SIG-M5 (cell line): ENCODE data around the gene HERC2.

Source experiments
- DNase-seq: peaks from one replicate; lab custom pipeline; 2025; lab: John Stamatoyannopoulos, UW

HERC2 gene

DNA sequence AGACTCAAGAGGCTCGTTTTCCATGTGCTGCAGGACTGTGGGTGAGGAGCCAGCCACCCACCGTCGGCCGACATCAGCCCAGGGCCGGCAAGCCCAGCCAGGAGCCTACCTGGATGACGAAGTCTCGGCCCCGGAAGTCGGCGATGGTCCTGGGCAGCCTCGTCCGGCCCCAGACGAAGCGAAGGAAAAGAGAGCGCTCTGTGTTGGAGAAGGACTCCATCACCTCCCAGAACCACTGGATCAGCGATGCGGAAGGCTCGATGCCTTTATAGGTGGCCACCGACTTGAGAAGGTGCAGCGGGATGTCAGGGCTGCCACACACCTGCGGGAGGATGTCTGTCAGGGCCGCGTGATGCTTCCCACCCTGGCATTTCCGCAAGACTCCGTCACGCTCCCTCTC is 209.0 kb downstream of the HERC2 start:
- no peak for DNase-seq

DNA sequence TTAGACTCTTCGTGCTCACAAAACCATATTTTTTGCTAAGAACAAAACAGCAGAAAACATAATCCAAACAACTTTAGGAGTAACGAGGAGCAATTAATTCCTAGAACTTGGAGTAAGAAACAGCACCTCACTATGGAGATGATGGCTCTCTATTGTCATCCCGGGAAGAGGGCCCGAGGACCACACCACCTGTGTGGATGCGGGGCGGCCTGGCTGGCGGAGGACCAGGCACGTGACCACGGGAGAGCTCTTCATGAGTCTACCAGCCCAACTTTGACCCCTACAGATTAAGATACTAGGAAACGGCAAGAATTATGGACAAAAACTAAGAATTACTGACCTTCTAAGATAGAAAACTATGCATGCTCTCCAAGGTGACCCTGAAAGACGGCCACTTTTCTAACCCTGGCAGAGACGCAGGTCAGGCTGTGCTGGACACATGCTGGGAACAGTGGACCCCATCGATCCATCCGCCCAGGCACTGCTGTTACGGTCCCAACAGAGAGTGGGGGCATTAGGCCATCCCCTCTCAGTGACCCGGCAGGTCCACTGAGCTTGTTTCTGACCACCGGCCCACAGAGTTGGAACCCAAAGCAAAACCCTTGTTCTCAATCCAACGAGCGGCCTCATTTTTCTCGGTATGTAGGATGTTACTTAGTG is 209.7 kb downstream of the HERC2 start:
- no peak for DNase-seq

DNA sequence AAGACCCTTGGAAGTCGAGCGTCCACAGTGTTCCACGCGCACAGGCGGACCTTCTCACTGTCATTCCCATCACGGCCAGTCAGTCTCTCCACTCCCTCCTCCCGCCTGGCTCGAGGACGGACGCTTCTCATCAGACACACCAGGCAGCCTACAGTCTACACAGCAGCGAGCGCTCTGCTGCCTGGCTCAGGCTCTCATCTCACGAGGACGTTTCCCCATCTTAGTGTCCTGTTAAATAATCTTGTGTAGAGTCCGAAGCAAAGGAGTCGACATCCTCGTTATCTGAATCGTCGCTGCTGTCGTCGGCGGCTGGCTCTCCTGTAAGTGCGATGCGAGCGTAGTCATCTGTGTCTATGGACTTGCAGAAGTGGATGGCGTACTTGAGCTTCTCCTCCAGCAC is 210.4 kb downstream of the HERC2 start:
- no peak for DNase-seq

DNA sequence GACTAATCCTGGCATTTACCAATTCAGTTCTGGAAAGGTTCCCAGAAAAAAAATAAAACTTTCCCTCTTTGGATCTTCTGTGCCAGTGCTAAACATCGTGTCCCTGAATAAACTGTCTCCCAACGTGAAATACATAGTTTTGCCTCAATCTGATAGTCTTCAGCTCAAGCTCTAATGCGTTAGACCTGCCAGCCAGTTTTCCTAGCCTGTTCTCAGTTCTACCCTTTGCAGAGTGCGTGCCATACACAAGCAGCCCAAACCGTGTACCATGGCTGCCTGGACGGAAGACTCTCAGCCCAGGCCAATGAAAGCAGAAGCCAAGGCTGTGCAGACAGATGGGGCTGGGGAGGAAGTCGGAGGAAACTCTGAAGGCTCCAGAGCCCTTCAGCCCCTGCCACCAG is 211.5 kb downstream of the HERC2 start:
- DNase-seq, result no peak

DNA sequence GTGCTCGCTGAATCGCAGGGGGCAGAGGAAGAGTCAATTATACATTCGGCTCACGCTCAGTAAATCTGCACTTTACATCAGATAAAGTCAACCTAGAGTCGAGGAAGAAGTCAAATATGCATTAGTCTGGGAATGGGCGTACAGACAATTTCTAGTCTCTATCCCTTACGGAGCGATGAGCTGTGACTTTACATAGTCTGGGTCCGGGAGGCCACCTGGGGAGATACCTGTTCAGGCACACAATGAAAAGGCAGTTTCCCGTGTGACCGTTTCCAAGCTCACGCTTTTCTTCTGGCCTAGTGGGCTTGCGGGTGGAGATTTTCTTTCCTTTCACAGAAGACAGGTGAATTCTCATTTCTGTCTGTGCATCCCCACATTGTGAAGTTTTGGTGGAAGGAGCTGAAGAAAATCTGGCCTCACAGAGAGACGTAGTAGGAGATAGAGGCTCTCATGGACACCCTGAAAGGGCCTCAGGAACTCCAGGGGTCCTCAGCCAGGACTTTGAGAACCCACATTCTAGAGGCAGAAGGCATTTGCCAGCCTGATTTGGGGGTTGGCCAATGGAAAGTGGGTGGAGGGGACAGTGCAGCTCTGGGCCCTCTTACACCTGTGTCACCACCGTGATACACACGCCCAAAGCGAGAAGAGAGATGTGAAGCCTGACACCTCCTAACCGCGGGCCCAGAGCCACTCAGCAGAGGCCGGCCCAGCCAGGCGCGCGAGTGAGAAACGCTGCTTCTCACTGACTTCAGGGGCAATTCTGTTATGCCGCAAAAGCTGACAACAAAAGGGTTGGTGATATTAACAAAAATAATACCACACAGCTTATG is 212.1 kb downstream of the HERC2 start:
- no peak for DNase-seq

DNA sequence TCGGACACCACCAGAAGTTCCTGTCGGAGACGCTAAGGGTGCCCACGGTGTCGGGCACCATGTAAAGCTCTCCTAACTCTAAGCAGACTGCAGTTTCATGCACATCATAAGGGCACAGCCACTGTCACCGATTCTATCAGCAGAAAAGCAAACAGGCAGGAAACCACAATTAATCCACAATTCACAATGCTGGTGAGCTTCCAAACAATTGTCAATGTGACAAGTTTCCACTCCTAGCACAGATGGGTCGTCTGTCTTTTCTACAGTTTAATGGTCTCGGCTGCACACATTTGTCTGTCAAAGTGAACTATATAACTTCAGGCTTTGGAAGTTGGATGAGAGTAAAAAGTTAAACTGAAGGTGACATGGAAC is 214.1 kb downstream of the HERC2 start:
- DNase-seq, result no peak

DNA sequence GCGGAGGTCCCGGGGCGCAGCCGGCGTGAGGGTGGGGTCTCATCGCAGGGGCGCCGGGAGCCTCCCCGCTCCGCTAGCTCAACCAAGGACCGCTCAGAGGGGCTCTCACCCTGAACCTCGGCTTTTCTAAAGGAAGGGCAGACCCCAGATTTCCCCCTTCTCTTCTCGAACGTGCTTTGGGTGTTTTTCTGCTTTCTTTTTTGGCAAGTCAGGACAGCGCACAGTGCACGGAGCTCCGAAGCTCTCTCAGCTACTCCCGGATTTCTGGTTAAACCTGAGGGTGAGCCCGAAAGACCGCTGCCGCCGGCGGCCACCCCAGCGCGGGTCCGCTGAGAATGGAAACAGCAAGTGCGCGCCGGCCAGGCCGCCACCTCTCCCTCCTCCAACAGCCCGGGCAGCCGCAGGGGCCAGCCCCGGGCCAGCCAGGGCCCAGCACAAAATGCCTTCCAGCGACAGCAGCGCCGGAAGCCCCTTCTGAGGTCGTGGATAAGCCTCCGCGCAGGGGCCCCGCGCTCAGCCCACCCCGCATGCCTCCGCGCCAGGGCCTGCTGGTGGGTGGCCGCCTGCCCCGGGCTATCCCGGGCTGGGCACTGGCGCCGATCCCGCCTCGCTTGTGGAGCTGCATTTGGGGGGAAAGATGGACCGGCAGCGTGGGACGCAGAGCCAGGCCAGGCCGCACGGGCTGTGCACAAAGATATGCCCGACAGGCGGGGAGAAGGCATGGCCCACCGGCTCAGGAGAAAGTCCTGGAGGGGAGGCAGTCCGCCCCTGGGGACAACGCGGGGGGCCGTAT is 214.7 kb downstream of the HERC2 start:
- DNase-seq, result no peak

DNA sequence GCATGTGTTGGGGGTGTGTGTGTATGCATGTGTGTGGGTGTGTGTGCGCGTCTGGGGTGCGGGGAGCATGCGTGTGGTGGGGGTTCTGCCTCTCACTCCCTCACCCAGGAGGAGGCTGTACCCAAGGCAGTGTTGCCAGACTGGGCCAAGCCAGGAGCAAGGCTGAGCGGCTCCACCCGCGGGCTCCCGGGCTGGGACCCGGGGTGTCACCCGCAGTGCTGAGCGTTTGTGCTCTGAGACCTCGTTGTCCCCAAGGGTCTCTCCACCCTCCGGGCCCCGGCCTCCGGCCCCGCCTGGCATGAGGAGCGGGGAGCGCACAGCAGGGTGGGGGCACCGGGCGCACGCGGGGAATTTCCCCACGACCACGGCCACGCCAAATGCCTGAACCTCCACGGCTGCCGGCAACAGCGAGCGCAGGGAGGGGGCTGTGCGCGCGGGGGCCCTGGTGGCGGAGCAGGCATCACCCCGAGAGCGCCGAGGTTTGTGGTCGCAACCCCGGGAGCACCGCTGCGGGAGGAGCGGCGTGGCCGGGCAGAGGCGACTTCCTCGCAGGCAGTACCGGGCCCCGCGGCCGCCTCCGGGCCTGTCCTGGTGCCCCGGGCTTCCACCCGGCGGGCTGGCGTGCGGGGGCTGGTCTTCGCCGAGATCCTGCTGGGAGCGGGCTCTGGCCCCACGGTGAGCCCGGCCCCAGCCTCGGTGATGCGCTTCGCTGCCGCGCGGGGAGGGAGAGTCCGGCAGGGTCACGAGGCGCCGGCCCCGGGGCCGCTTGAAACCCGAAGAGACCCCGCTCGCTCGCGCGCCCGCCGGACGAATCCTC is 215.5 kb downstream of the HERC2 start:
- no peak for DNase-seq

DNA sequence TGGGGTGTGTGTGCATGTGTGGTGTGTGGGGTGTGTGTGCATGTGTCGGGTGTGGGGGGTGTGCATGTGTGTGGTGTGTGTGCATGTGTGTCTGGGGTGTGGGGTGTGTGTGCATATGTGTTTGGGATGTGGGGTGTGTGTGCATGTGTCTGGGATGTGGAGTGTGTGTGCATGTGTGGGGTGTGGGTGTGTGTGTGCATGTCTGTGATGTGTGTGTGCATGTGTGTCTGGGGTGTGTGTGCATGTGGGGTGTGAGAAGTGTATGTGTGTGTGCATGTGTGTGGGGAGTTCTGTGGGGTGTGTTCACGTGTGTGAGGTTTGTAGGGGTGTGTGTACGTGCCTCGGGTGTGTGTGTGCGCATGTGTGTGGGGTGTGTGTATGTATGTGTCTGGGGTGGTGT is 216.2 kb downstream of the HERC2 start:
- DNase-seq, result no peak

DNA sequence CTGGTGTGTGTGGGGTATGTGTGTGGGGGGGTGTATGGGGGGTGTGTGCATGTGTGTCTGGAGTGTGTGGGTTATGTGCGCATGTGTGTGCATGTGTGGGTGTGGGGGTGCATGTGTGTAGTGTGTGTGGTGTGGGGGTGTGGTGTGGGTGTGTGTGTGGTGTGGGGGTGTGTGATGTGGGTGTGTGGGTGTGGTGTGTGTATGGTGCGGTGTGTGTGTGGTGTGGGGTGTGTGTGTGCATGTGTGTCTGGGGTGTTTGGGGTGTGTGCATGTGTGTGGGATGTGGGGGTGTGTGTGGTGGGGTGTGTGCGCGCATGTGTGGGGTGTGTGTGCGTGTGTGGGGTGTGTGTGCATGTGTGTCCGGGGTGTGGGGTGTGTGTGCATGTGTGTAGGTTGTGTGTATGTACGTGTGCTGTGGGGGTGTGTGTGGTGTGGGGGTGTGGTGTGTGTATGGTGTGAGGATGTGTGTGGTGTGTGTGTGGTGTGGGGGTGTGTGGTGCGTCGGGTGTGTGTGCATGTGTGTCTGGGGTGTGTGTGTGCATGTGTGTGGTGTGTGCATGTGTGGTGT is 216.7 kb downstream of the HERC2 start:
- DNase-seq, result no peak

DNA sequence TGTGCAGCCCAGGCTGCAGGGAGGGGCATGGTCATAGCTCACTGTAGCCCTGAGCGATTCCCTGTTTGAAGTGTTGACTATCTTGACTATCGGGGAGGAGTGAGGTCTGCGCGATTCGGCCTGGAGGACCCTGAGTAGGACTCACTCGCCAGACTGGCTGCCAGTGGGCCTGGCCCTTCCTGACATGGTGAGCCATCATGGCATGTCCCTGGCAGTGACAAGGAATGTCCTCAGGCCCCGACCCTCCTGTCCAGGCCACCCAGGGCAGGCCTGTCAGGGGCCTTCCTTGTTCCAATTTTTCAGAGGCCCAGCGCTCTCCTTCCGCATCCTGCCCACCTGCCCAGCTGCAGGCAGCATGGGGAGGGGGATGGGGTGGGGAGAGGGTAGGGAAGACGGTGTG is 217.7 kb downstream of the HERC2 start:
- no peak for DNase-seq

DNA sequence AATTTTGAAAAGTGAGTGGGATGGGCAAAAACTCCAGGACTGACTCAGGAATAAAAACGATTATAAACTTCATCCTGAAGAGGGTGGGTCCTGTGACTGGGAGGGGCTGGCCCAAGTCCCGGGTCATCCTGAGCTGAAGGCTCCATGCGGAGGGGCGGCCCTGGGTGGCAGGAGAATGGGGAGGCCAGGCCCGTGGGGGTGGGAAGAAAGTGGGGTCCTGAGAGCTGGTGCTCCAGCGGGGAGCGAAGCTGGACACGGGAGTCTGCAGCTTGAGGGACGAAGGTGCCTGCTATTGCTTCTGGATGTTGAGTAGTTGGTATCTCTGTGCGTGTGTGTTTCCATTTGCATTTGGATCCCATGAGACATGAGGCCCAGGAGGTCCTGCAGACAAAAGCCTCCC is 218.1 kb downstream of the HERC2 start:
- no peak for DNase-seq

DNA sequence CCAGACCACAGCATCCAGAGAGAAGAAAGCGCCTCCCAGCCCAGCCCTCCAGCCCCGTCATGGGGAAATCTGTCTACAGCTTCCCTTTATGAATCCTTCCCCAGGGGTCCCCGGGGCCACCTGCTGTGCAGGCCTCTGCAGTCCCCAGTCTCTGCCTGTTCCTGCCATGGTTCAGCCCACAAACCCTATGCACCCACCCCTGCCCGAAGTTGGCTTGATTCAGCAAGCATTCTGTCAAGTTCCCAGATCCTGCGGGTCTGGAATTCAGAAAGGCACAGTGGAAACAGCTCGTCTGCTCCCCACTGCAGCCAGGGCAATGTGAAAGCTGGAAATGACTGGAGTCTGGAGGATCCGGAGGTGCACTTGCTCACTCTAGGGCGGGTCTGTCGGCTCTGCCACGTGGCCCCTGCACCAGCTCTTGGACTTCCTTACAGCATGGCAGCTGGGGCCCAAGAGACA is 220.0 kb downstream of the HERC2 start:
- no peak for DNase-seq

DNA sequence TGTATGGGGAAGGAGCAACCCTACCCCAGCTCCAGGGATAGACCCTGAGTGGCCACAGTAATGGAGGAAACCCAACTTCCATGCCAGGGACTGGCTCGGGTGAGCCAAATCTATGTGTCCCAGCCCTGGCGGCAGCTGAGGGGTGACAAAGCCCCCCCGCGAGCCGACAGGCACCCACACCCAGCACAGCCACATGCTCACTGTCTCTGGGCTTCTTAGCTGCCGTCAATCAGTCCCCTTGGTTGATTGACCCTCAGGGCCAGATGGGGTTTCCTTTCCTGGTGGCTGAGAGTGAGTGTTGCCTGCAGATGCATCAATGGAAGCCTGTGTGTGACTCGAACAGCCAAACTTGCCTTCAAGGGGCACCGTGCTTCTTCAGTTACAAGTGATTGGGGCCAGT is 220.8 kb downstream of the HERC2 start:
- DNase-seq, result no peak

DNA sequence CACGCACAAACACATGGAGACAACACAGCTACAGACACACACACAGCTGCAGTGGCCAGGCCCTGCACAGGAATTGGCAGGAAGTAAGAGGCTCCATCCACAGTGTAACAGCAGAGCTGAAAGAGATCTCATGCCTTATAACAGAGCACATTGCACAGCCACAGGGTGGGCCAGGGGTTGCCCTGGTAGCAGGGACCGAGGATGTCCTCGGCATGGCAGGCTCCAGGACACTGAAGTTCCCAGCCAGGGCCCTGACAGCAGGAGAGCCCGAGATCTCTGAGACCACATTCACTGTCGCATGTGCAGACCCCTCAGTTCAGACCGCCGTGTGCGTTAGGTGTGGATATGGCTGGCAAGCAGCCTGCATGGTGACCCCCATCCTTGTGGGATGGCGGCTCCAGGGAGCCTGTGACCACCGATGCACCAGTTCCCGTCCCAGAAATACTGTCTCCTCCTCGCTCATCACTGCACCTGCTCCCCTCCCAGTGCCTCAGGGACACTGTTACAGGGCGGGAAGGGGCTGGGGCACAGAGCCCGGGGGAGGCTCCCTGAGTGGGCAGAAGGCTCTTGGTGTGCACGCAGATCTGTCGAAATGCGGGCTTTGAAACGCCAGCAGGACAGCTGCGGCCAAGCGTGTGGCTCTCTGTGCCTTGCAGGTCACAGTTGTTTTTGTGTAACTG is 221.3 kb downstream of the HERC2 start:
- no peak for DNase-seq

DNA sequence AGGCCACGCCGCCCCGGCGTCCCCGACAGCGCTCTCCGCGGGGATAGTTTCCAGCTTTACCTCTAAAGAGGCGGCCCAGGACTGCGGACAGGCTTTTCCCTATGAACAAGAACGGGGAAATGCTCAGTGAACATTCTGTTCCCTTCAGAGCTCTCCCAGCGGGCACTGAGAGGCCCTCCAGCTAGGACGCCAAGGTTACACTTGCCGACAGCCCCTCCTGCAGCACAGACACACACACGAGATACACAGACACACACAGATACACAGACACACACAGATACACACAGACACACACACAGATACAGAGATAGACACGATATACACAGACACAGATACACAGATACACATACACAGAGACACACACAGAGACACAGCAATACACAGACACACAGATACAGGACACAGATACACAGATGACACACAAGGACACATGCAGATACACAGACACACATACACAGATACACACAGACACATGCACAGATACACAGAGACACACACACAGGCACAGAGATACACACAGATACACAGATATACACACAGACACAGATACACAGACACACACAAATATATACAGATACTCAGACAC is 222.3 kb downstream of the HERC2 start:
- no peak for DNase-seq

DNA sequence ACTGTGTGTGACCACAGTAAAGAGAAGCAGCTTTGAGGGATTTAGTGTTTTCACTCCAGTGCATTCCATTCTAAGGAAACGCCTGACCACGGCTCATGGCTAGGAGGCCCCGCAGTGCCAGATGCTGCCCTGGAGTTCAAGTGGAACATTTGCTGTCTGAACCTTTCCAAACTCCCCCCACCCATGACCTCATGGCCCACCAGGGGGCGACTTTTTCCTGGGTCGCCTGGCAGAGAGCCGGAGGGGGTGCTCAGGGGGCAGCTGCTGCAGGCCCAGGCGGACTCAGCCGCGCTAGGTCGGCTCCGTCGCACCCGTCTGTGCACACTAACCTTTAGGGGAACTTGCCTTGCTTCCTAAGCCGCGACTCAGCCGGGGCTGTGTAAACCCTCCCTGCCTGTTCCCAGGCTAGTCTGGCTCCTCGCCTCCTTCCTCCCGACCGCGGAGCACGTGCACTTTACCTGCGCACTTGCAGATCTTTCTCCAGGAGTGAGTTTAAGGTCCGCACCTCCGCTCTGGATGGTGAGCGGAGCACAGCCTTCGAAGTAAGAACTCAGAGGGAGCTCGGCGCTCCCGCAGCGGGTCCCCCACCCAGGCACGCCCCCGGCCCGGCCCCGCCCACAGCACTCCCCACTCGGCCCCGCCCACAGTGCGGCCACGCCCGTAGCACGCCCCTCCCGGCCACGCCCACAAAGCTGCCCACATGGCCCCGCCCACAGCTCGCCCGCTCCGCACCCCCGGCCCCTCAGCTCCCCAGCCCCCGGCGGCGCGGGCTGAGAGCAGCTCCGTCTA is 223.0 kb downstream of the HERC2 start, which contains the start of gene OCA2:
Gene OCA2 (minus strand): TSS at position 550 of the 789 bp plus-strand sequence. CDS start 17,441 bp downstream, outside the sequence.
- no peak for DNase-seq

DNA sequence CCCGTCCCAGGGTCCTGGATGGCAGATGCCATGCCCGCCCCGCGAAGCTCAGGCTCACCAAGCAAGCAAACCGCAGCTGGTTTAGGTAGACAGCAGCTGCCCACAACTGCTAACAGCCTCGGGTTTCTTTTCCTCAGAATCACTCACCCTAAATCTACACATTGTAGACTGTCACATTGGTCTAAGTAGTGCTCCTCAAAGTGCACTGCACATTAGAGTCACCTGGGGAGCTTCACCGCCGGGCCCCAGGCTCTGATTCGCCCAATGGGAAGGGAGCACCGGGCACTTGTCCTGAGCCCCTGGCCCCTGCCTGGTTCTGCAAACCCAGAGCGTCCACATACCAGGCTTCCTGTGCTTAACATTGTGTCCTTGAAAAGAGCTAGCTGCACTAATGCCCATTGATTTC is 223.6 kb downstream of the HERC2 start:
- no peak for DNase-seq

DNA sequence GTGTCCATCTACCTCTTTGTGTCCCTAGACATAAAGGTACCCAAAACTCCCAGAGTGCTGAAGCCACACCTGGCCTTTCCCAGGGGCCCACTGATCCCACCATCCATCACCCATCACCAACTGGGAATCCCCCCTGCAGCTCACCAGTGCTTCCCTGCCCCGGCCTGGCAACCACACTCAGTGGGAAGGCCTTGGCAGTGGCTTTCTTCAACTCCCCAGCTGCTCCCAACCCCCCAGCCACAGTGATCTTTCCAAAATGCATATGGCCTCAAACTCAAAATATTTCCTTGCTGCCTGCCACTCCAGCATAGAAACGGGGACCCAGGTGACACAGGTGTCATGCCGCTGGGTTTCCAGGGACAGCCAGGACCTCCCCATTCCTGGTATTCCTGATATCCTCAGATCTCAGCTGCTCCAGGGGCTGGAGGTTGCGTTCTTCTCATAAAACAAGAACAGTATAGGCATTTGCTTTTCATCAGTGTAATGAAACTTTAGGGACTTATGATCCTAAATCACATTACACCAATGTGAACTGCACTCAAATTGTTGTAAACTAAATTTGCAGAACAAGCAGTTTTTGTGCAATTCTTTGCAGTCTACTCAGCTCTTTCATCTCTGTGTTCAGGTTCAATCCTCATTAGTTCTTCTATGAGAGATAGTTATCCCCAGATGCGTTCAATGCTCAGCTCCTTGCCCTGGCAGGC is 224.2 kb downstream of the HERC2 start:
- DNase-seq, result no peak
